ENCODE measurements around the gene ITPA. TPM values are rescaled to one million over a fixed set of nuclear protein-coding genes. Genes with fewer than 3 reads are reported as not detected.

The ITPA gene
- total RNA-seq, 2 donors from 2014 or later = 43.9 to 48.0 TPM

GRCh38 chr20:3222635-3223600 is 13.6 kb downstream of the ITPA start:
- H3K27ac ChIP-seq = peak overlapping the region in 1 of 2 donors; percentile 51
- WGBS = 43% methylated on average over 25 of the region's 25 CpGs

GRCh38 chr20:3223651-3223993 is 14.3 kb downstream of the ITPA start:
- H3K27ac ChIP-seq = peak overlapping the region in 1 of 2 donors; percentile 51
- no peaks in the 10 kb centered on the region for H3K9me3 ChIP-seq
- H3K27me3 ChIP-seq (replicated peaks; ENCODE audit: insufficient read depth) = no peaks in the 10 kb centered on the region
- no peak for DNase-seq (ENCODE audit: low spot score)
- TF ChIP-seq POLR2AphosphoS5 (IDR thresholded peaks at IDR 0.05) (no peak), POLR2A (IDR thresholded peaks at IDR 0.05) (no peak), CTCF (IDR thresholded peaks at IDR 0.05) (no peak)
- peaks cover 9% of the 10 kb centered on the region for H3K4me1 ChIP-seq (replicated peaks)
- H3K4me3 ChIP-seq = no peak overlapping the region
- no peaks in the 10 kb centered on the region for H3K36me3 ChIP-seq
- intact Hi-C loops (cut with DNase I) = no loop called here
- WGBS = 54% methylated on average over 6 of the region's 6 CpGs

More at GRCh38 chr20:3222635-3223600, 13.6 kb downstream of the ITPA start:
- H3K36me3 ChIP-seq = no peaks in the 10 kb centered on the region
- DNase-seq (ENCODE audit: low spot score) = peak; percentile 85
- no peaks in the 10 kb centered on the region for H3K27me3 ChIP-seq (replicated peaks; ENCODE audit: insufficient read depth)
- intact Hi-C loops (cut with DNase I) = no loop called here
- H3K4me1 ChIP-seq (replicated peaks) = peaks cover 12% of the 10 kb centered on the region
- TF ChIP-seq POLR2AphosphoS5 (IDR thresholded peaks at IDR 0.05) (peak; percentile 68), CTCF (IDR thresholded peaks at IDR 0.05) (no peak)
- H3K4me3 ChIP-seq = no peak overlapping the region
- H3K9me3 ChIP-seq = no peaks in the 10 kb centered on the region

- Histone ChIP-seq H3K4me1 (replicated peaks) (peaks cover 7% of the 10 kb centered on the region), H3K27me3 (replicated peaks; ENCODE audit: insufficient read depth) (no peaks in the 10 kb centered on the region), H3K36me3 (no peaks in the 10 kb centered on the region), H3K27ac (no peak overlapping the region), H3K9me3 (no peaks in the 10 kb centered on the region), H3K4me3 (no peak overlapping the region)
- intact Hi-C loops (cut with DNase I) = no loop called here
- DNase-seq (ENCODE audit: low spot score) = no peak
- 60% methylated on average over 18 of the region's 20 CpGs for WGBS
- no peak for TF ChIP-seq CTCF (IDR thresholded peaks at IDR 0.05)
- TF ChIP-seq POLR2A (IDR thresholded peaks at IDR 0.05) = no peak
- no peak for TF ChIP-seq POLR2AphosphoS5 (IDR thresholded peaks at IDR 0.05)
Measured at GRCh38 chr20:3223994-3224680, 14.8 kb downstream of the ITPA start.

GRCh38 chr20:3224681-3225421 is 15.6 kb downstream of the ITPA start:
- Histone ChIP-seq H3K4me3 (no peak overlapping the region), H3K4me1 (replicated peaks) (peaks cover 7% of the 10 kb centered on the region), H3K36me3 (no peaks in the 10 kb centered on the region), H3K9me3 (no peaks in the 10 kb centered on the region), H3K27ac (no peak overlapping the region), H3K27me3 (replicated peaks; ENCODE audit: insufficient read depth) (no peaks in the 10 kb centered on the region)
- TF ChIP-seq POLR2A (IDR thresholded peaks at IDR 0.05) = no peak
- TF ChIP-seq POLR2AphosphoS5 (IDR thresholded peaks at IDR 0.05) = no peak
- no peak for TF ChIP-seq CTCF (IDR thresholded peaks at IDR 0.05)
- intact Hi-C loops (cut with DNase I) = no loop called here
- WGBS = 84% methylated on average over 8 of the region's 8 CpGs
- DNase-seq (ENCODE audit: low spot score) = no peak
